HUES64 (cell line): ENCODE results near the gene MED6.

ENCODE experiments used
- H3K27ac ChIP-seq: 2 replicates; pipeline ENCODE4 v1.7.0; 2013; ENCODE audit warnings: low read depth, low read length, inconsistent platforms
- H3K27me3 ChIP-seq: 2 replicates; pipeline ENCODE4 v1.6.1; 2013; ENCODE audit warnings: mild to moderate bottlenecking, low read length; ENCODE audit not compliant: insufficient read depth
- H3K36me3 ChIP-seq: 2 replicates; pipeline ENCODE4 v1.6.1; 2013; ENCODE audit warnings: mild to moderate bottlenecking, low read length; ENCODE audit not compliant: insufficient read depth
- H3K4me1 ChIP-seq: 2 replicates; pipeline ENCODE4 v1.6.1; 2013; ENCODE audit warnings: mild to moderate bottlenecking, low read length, moderate library complexity; ENCODE audit not compliant: insufficient read depth
- H3K4me3 ChIP-seq: 2 replicates; pipeline ENCODE4 v1.5.1; 2013; ENCODE audit warnings: mild to moderate bottlenecking, low read length, moderate library complexity
- H3K9ac ChIP-seq: 2 replicates; pipeline ENCODE4 v1.6.1; 2013; ENCODE audit warnings: mild to moderate bottlenecking, low read depth, low read length
- H3K9me3 ChIP-seq: 2 replicates; pipeline ENCODE4 v1.6.1; 2013; ENCODE audit warnings: low read depth, low read length; ENCODE audit not compliant: insufficient read depth
- WGBS: fragments of 150-250, 120-280 bp; methylation state at CpG from one replicate; pipeline ENCODE4 v1.1.7; 2013; ENCODE audit warnings: missing lambda C conversion rate; 5-methylcytosine and 5-hydroxymethylcytosine counted together

MED6 gene

GRCh38 chr14:70597731-70598130, 2.7 kb downstream of the MED6 start:
- H3K9me3 ChIP-seq, result no peaks in the 10 kb centered on the region
- no peaks in the 10 kb centered on the region for H3K27me3 ChIP-seq
- peaks cover 7% of the 10 kb centered on the region for H3K4me1 ChIP-seq
- no peak overlapping the region for H3K4me3 ChIP-seq
- peaks cover 51% of the 10 kb centered on the region for H3K36me3 ChIP-seq
- no peak overlapping the region for H3K9ac ChIP-seq
- no peak overlapping the region for H3K27ac ChIP-seq
- WGBS, result 100% methylated on average over 3 of the region's 3 CpGs

- Histone ChIP-seq H3K36me3 (peaks cover 72% of the 10 kb centered on the region), H3K4me3 (no peak overlapping the region), H3K27ac (no peak overlapping the region), H3K9me3 (no peaks in the 10 kb centered on the region), H3K27me3 (no peaks in the 10 kb centered on the region), H3K4me1 (peaks cover 7% of the 10 kb centered on the region), H3K9ac (no peak overlapping the region)
- 92% methylated on average over 9 of the region's 9 CpGs for WGBS
Measured at GRCh38 chr14:70595443-70596185, 4.8 kb downstream of the MED6 start.

GRCh38 chr14:70594461-70594860, 6.0 kb downstream of the MED6 start:
- Histone ChIP-seq H3K9me3 (no peaks in the 10 kb centered on the region), H3K27ac (no peak overlapping the region), H3K9ac (no peak overlapping the region), H3K4me1 (peaks cover 4% of the 10 kb centered on the region), H3K36me3 (peaks cover 83% of the 10 kb centered on the region), H3K4me3 (no peak overlapping the region), H3K27me3 (no peaks in the 10 kb centered on the region)
- WGBS, result 95% methylated on average over 9 of the region's 9 CpGs

GRCh38 chr14:70585231-70585630, 15.2 kb downstream of the MED6 start:
- Histone ChIP-seq H3K4me3 (no peak overlapping the region), H3K27ac (no peak overlapping the region), H3K27me3 (no peaks in the 10 kb centered on the region), H3K4me1 (no peaks in the 10 kb centered on the region), H3K9ac (no peak overlapping the region), H3K9me3 (no peaks in the 10 kb centered on the region), H3K36me3 (peaks cover 97% of the 10 kb centered on the region)
- whole genome bisulfite sequencing, result 96% methylated on average over 3 of the region's 3 CpGs

GRCh38 chr14:70576891-70577290, 23.6 kb downstream of the MED6 start:
- no peak overlapping the region for H3K4me3 ChIP-seq
- H3K9me3 ChIP-seq, result no peaks in the 10 kb centered on the region; the same call in 1 of the 2 replicates
- 92% methylated on average over 1 of the region's 2 CpGs for WGBS
- no peak overlapping the region for H3K9ac ChIP-seq
- no peaks in the 10 kb centered on the region for H3K4me1 ChIP-seq
- peaks cover 21% of the 10 kb centered on the region for H3K36me3 ChIP-seq
- H3K27ac ChIP-seq, result no peak overlapping the region
- H3K27me3 ChIP-seq, result no peaks in the 10 kb centered on the region

GRCh38 chr14:70573050-70573449, 27.4 kb downstream of the MED6 start:
- no CpG with 5 or more reads among the region's 1 CpG for WGBS
- no peak overlapping the region for H3K9ac ChIP-seq
- no peaks in the 10 kb centered on the region; the same call in 1 of the 2 replicates for H3K9me3 ChIP-seq
- H3K27ac ChIP-seq, result no peak overlapping the region
- no peaks in the 10 kb centered on the region for H3K27me3 ChIP-seq
- H3K4me3 ChIP-seq, result no peak overlapping the region
- 0 out of 2 replicates have a peak, but pooled peaks cover 2% of the 10 kb centered on the region for H3K36me3 ChIP-seq
- H3K4me1 ChIP-seq, result peaks cover 11% of the 10 kb centered on the region

GRCh38 chr14:70571139-70571538, 29.3 kb downstream of the MED6 start:
- H3K9me3 ChIP-seq, result no peaks in the 10 kb centered on the region; the same call in 1 of the 2 replicates
- WGBS, result 82% methylated on average over 2 of the region's 2 CpGs
- H3K4me1 ChIP-seq, result peaks cover 11% of the 10 kb centered on the region
- H3K36me3 ChIP-seq, result peaks cover 5% of the 10 kb centered on the region; the same call in 1 of the 2 replicates
- H3K27me3 ChIP-seq, result no peaks in the 10 kb centered on the region
- no peak overlapping the region for H3K9ac ChIP-seq
- no peak overlapping the region for H3K4me3 ChIP-seq
- H3K27ac ChIP-seq, result no peak overlapping the region

GRCh38 chr14:70567791-70568190, 32.7 kb downstream of the MED6 start:
- 67% methylated on average over 2 of the region's 2 CpGs for WGBS
- Histone ChIP-seq H3K4me1 (peaks cover 11% of the 10 kb centered on the region), H3K27ac (no peak overlapping the region), H3K4me3 (no peak overlapping the region), H3K9ac (no peak overlapping the region), H3K36me3 (peaks cover 33% of the 10 kb centered on the region), H3K27me3 (no peaks in the 10 kb centered on the region), H3K9me3 (peaks cover 21% of the 10 kb centered on the region)

GRCh38 chr14:70563869-70564268, 36.6 kb downstream of the MED6 start:
- H3K36me3 ChIP-seq, result peaks cover 48% of the 10 kb centered on the region
- peaks cover 42% of the 10 kb centered on the region for H3K9me3 ChIP-seq
- no peaks in the 10 kb centered on the region for H3K27me3 ChIP-seq
- H3K4me1 ChIP-seq, result no peaks in the 10 kb centered on the region
- no peak overlapping the region for H3K27ac ChIP-seq
- WGBS, result 93% methylated on average over 1 of the region's 1 CpG
- no peak overlapping the region for H3K4me3 ChIP-seq
- H3K9ac ChIP-seq, result no peak overlapping the region

GRCh38 chr14:70563417-70563816, 37.0 kb downstream of the MED6 start:
- H3K36me3 ChIP-seq, result peaks cover 48% of the 10 kb centered on the region
- peaks cover 42% of the 10 kb centered on the region for H3K9me3 ChIP-seq
- H3K4me3 ChIP-seq, result no peak overlapping the region
- H3K4me1 ChIP-seq, result no peaks in the 10 kb centered on the region
- no peak overlapping the region for H3K9ac ChIP-seq
- H3K27ac ChIP-seq, result no peak overlapping the region
- 95% methylated on average over 4 of the region's 4 CpGs for WGBS
- H3K27me3 ChIP-seq, result no peaks in the 10 kb centered on the region

GRCh38 chr14:70558356-70558755, 42.1 kb downstream of the MED6 start:
- Histone ChIP-seq H3K27me3 (no peaks in the 10 kb centered on the region), H3K36me3 (peaks cover 21% of the 10 kb centered on the region), H3K4me1 (no peaks in the 10 kb centered on the region), H3K9me3 (peaks cover 27% of the 10 kb centered on the region), H3K9ac (no peak overlapping the region), H3K27ac (no peak overlapping the region), H3K4me3 (no peak overlapping the region)
